Raji (cell line): Measurements from ENCODE around the gene WASL.

Experiments used
- POLR2A ChIP-seq: IDR thresholded peaks from 2 replicates; pipeline ENCODE4 v1.6.1; 2011; ENCODE audit warnings: low read depth, low read length, control low read depth; ENCODE audit not compliant: insufficient read depth

The WASL gene

GRCh38 chr7:123637878-123638277 is 110.9 kb downstream of the WASL start:
- TF ChIP-seq POLR2A: no peak

GRCh38 chr7:123637203-123637602 is 111.6 kb downstream of the WASL start:
- no peak for TF ChIP-seq POLR2A

- no peak for TF ChIP-seq POLR2A
Measured at GRCh38 chr7:123635551-123636359, 113.0 kb downstream of the WASL start.

- TF ChIP-seq POLR2A: no peak
Measured at GRCh38 chr7:123633553-123633952, 115.2 kb downstream of the WASL start.

- no peak for TF ChIP-seq POLR2A
Measured at GRCh38 chr7:123632808-123633207, 116.0 kb downstream of the WASL start.
